Endothelial cell of umbilical vein (primary cell): ENCODE data around the gene CSNK1G3. TPM values are rescaled to one million over a fixed set of nuclear protein-coding genes. Genes with fewer than 3 reads are reported as not detected.

Experiments used
- BruUV-seq: library from RNA; stranded (reverse); fragments of 400-500 nt; replicated peaks from 2 replicates; lab custom pipeline; 2021; lab: Mats Ljungman, UMichigan
- CTCF ChIA-PET: fragments of 300-600, 350-600 bp; sonication (Branson Sonifier 250); formaldehyde crosslinking; loops from one replicate; lab custom pipeline; 2021; ENCODE audit warnings: antibody characterized with exemption, inconsistent platforms; lab: Charles Lee
- POLR2A ChIA-PET: fragments of 300-600, 350-600 bp; sonication (Branson Sonifier 250); formaldehyde crosslinking; loops from one replicate; lab custom pipeline; 2021; ENCODE audit warnings: antibody characterized with exemption, inconsistent platforms; lab: Charles Lee
- DNase-seq: peaks from one replicate; pipeline ENCODE4 v3.0.0-alpha.2; 2011; ENCODE audit warnings: low read depth, low spot score
- FAIRE-seq: peaks from 2 replicates; lab custom pipeline; 2011; peaks lifted over from hg19 to GRCh38; lab: Jason Lieb, UNC
- H2AFZ ChIP-seq: 2 replicates; pipeline ENCODE4 v1.6.0; 2012; ENCODE audit warnings: low read depth, low read length, control low read depth, inconsistent platforms
- H3K27ac ChIP-seq: 2 replicates; pipeline ENCODE4 v1.5.1; 2011; ENCODE audit warnings: low read depth, mild to moderate bottlenecking, control low read depth, low read length, moderate library complexity; ENCODE audit not compliant: insufficient read depth
- H3K27me3 ChIP-seq, 2 experiments: 2 replicates each; pipeline versions ENCODE4 v1.6.0 to v1.6.1; 2011; ENCODE audit warnings: low read length in 2 of 2, mixed read lengths in 1 of 2; ENCODE audit not compliant: control insufficient read depth in 2 of 2, insufficient read depth in 2 of 2
- H3K36me3 ChIP-seq, 2 experiments: 2 replicates in 1 of 2; 3 replicates in 1 of 2; pipeline ENCODE4 v1.5.1; 2011; ENCODE audit warnings: low read length in 2 of 2, mild to moderate bottlenecking in 1 of 2, moderate library complexity in 1 of 2; ENCODE audit not compliant: control insufficient read depth in 2 of 2, insufficient read depth in 2 of 2; ENCODE audit errors: extremely low read depth in 1 of 2
- H3K4me1 ChIP-seq: 3 replicates; pipeline ENCODE4 v1.5.1; 2011; ENCODE audit warnings: mild to moderate bottlenecking, low read length; ENCODE audit not compliant: control insufficient read depth, insufficient read depth; ENCODE audit errors: extremely low read depth
- H3K4me2 ChIP-seq: 2 replicates; pipeline ENCODE4 v1.6.1; 2011; ENCODE audit warnings: low read length, control low read depth, mixed read lengths; ENCODE audit not compliant: insufficient read depth
- H3K4me3 ChIP-seq, 3 experiments: fragments of 200-600 bp in 1 of 3; sonication (generic), shearing (Covaris generic) in 1 of 3; replicated peaks in 1 of 3; 2 replicates each; pipeline ENCODE4 v1.5.1; 2011 to 2016; ENCODE audit warnings: control low read depth in 3 of 3, low read length in 3 of 3, mild to moderate bottlenecking in 2 of 3, inconsistent platforms in 1 of 3, low read depth in 1 of 3, moderate library complexity in 1 of 3; ENCODE audit not compliant: insufficient read depth in 1 of 3
- H3K79me2 ChIP-seq: 2 replicates; pipeline ENCODE4 v1.6.0; 2012; ENCODE audit warnings: low read length, inconsistent platforms; ENCODE audit not compliant: control insufficient read depth, insufficient read depth
- H3K9ac ChIP-seq: replicated peaks from 2 replicates; pipeline ENCODE3; 2011; ENCODE audit warnings: low read length, control low read depth; ENCODE audit not compliant: insufficient read depth; ENCODE audit errors: extremely low read depth
- H3K9me1 ChIP-seq: replicated peaks from 3 replicates; pipeline ENCODE4 v1.6.0; 2011; ENCODE audit warnings: mild to moderate bottlenecking, low read length; ENCODE audit not compliant: control insufficient read depth, insufficient read depth; ENCODE audit errors: extremely low read depth
- H3K9me3 ChIP-seq: replicated peaks from 2 replicates; pipeline ENCODE4 v1.5.1; 2012; ENCODE audit warnings: low read length, inconsistent platforms; ENCODE audit not compliant: control insufficient read depth, insufficient read depth
- H4K20me1 ChIP-seq: replicated peaks from 2 replicates; pipeline ENCODE3; 2011; ENCODE audit warnings: mild to moderate bottlenecking, low read length; ENCODE audit not compliant: control insufficient read depth, insufficient read depth; ENCODE audit errors: extremely low read depth
- CTCF ChIP-seq, 2 donors: IDR thresholded peaks; 1 replicate in 1 of 2; 2 replicates in 1 of 2; pipeline ENCODE4 v1.5.1; 2011; ENCODE audit warnings: low read length in 2 of 2, mild to moderate bottlenecking in 2 of 2, moderate library complexity in 2 of 2, control low read depth in 1 of 2, inconsistent platforms in 1 of 2, low read depth in 1 of 2; ENCODE audit not compliant: insufficient read depth in 1 of 2; ENCODE audit errors: extremely low read depth in 1 of 2
- EZH2 ChIP-seq: IDR thresholded peaks from 2 replicates; pipeline ENCODE4 v1.6.1; 2012; ENCODE audit warnings: borderline replicate concordance, low read depth, mild to moderate bottlenecking, moderate library complexity, low read length, inconsistent platforms; ENCODE audit not compliant: severe bottlenecking
- FOS ChIP-seq: IDR thresholded peaks from 2 replicates; pipeline ENCODE4 v1.6.1; 2011; ENCODE audit warnings: mild to moderate bottlenecking, low read length, moderate library complexity, borderline replicate concordance; ENCODE audit not compliant: insufficient read depth
- GATA2 ChIP-seq: IDR thresholded peaks from 2 replicates; pipeline ENCODE4 v1.7.0; 2011; ENCODE audit warnings: low read depth, mild to moderate bottlenecking, moderate library complexity, mixed read lengths, low read length; ENCODE audit not compliant: insufficient read length, insufficient read depth
- JUN ChIP-seq: IDR thresholded peaks from 2 replicates; pipeline ENCODE4 v1.6.1; 2011; ENCODE audit warnings: borderline replicate concordance, low read depth; ENCODE audit not compliant: insufficient read length, insufficient read depth
- MAX ChIP-seq: IDR thresholded peaks from 2 replicates; pipeline ENCODE4 v1.6.1; 2011; ENCODE audit not compliant: insufficient read depth, insufficient read length
- MYC ChIP-seq: IDR thresholded peaks from one replicate; pipeline ENCODE4 v1.6.1; 2011; ENCODE audit warnings: mild to moderate bottlenecking, low read depth, low read length
- POLR2A ChIP-seq: IDR thresholded peaks from 2 replicates; pipeline ENCODE4 v1.6.1; 2012; ENCODE audit warnings: low read depth, mild to moderate bottlenecking, control low read depth, low read length
- POLR2AphosphoS5 ChIP-seq: IDR thresholded peaks from 2 replicates; pipeline ENCODE4 v1.6.1; 2012; ENCODE audit warnings: low read depth, mild to moderate bottlenecking, control low read depth, low read length, moderate library complexity; ENCODE audit not compliant: insufficient read depth
- dilution Hi-C: fragments of 300-500 bp; cut with MboI; formaldehyde crosslinking; loops from one replicate; pipeline ENCODE4 v1.15.0; 2019; ENCODE audit warnings: low sequenced_read_pairs; ENCODE audit not compliant: extremely low pct_ligation_motif_present
- intact Hi-C: fragments of 100-400 bp; cut with micrococcal nuclease; formaldehyde crosslinking; loops from one replicate; pipeline ENCODE4 v1.10.0; 2022
- polyA plus RNA-seq, 4 experiments: library from polyadenylated mRNA; depleted of rRNA in 3 of 4; stranded (reverse) in 3 of 4; unstranded in 1 of 4; fragments of >200 nt; gene quantifications; 2 replicates each; pipeline versions ENCODE4 v1.2.1 to v1.2.3, GENCODE V29; 2011 to 2012; ENCODE audit warnings: missing spikeins in 1 of 4
- total RNA-seq: library from RNA; stranded (reverse); gene quantifications from 2 replicates; pipeline ENCODE4 v1.2.3, GENCODE V29; 2021

CSNK1G3 gene
- total and polyA plus RNA-seq, 2 donors (not counting 3 experiments of a cell fraction or from before 2014, with no cell fraction given) = 10.4 to 35.9 TPM

GRCh38 chr5:123557907-123558306 lies 45.9 kb downstream of the CSNK1G3 start:
- FAIRE-seq (no peak), DNase-seq (no peak)
- no peak overlapping the region for H3K4me2 ChIP-seq
- no TSS peak for BruUV-seq
- no peaks in the 10 kb centered on the region for H3K4me1 ChIP-seq
- ChIA-PET POLR2A (no interaction called here), CTCF (no interaction called here)
- H4K20me1 ChIP-seq = no peaks in the 10 kb centered on the region
- H2AFZ ChIP-seq = no peak overlapping the region
- H3K9me3 ChIP-seq = no peaks in the 10 kb centered on the region
- H3K27me3 ChIP-seq = no peaks in the 10 kb centered on the region
- H3K27ac ChIP-seq = no peak overlapping the region
- peaks cover 4% of the 10 kb centered on the region for H3K79me2 ChIP-seq
- H3K4me3 ChIP-seq = no peak overlapping the region
- no peaks in the 10 kb centered on the region for H3K36me3 ChIP-seq
- dilution Hi-C loops (no loop called here), intact Hi-C loops (no loop called here)
- H3K9me1 ChIP-seq = peaks cover 2% of the 10 kb centered on the region
- no peak for TF ChIP-seq MAX
- TF ChIP-seq EZH2 = no peak
- no peak for TF ChIP-seq FOS
- no peak overlapping the region for H3K9ac ChIP-seq

GRCh38 chr5:123558762-123559433 lies 46.9 kb downstream of the CSNK1G3 start:
- Histone ChIP-seq H3K9ac (no peak overlapping the region), H3K27me3 (no peaks in the 10 kb centered on the region), H3K36me3 (no peaks in the 10 kb centered on the region), H3K4me2 (no peak overlapping the region), H3K79me2 (peaks cover 4% of the 10 kb centered on the region), H3K9me1 (no peaks in the 10 kb centered on the region), H3K9me3 (no peaks in the 10 kb centered on the region), H3K4me1 (no peaks in the 10 kb centered on the region), H3K27ac (no peak overlapping the region), H4K20me1 (no peaks in the 10 kb centered on the region), H2AFZ (no peak overlapping the region), H3K4me3 (no peak overlapping the region)
- intact Hi-C loops (no loop called here), dilution Hi-C loops (no loop called here)
- no peak for FAIRE-seq
- BruUV-seq = no TSS peak
- TF ChIP-seq GATA2 (no peak), CTCF (IDR thresholded peaks at IDR 0.05; ENCODE audit: extremely low read depth in 1 of 2, insufficient read depth in 1 of 2, low read depth in 1 of 2, low read length in 2 of 2) (no peak), MYC (no peak), EZH2 (no peak), MAX (no peak), POLR2A (no peak), POLR2AphosphoS5 (no peak), JUN (no peak), FOS (no peak)
- no peak for DNase-seq
- CTCF ChIA-PET = no interaction called here
- POLR2A ChIA-PET = no interaction called here
